Activated CD8-positive, alpha-beta memory T cell treated with anti-CD3 and anti-CD28 coated beads, Interleukin-2, amount 10 ng/mL, durations not matched to agents 7 days and 5 days (primary cell): ENCODE measurements around the gene HIF1AN. TPM values are rescaled to one million over a fixed set of nuclear protein-coding genes. Genes with fewer than 3 reads are reported as not detected.

Experiments used
- ATAC-seq: fragments of 150-1000 bp; cut with Tn5 transposase; one replicate; pipeline ENCODE4 v1.10.0; 2021; ENCODE audit warnings: moderate library complexity
- CTCF ChIA-PET: fragments of 350-600 bp; sonication (Branson Sonifier 250); formaldehyde crosslinking; loops from one replicate; lab custom pipeline; 2021; ENCODE audit warnings: antibody characterized with exemption; lab: Charles Lee
- DNase-seq: peaks from one replicate; pipeline ENCODE4 v3.0.0-alpha.2; 2020
- H3K27ac Mint-ChIP-seq: one replicate; pipeline ENCODE4 v1.8.0; 2021; ENCODE audit warnings: mild to moderate bottlenecking, mixed read lengths
- H3K27me3 Mint-ChIP-seq: one replicate; pipeline ENCODE4 v1.8.0; 2021; ENCODE audit warnings: mixed read lengths
- H3K36me3 Mint-ChIP-seq: one replicate; pipeline ENCODE4 v1.8.0; 2021; ENCODE audit warnings: mild to moderate bottlenecking, mixed read lengths
- H3K4me1 Mint-ChIP-seq: one replicate; pipeline ENCODE4 v1.8.0; 2021; ENCODE audit warnings: mixed read lengths
- H3K4me3 Mint-ChIP-seq: one replicate; pipeline ENCODE4 v1.8.0; 2021; ENCODE audit warnings: mild to moderate bottlenecking, moderate library complexity, mixed read lengths
- H3K9me3 Mint-ChIP-seq: one replicate; pipeline ENCODE4 v1.8.0; 2022; ENCODE audit warnings: low read depth, mixed read lengths
- total RNA-seq, 2 experiments: library from RNA; stranded (reverse); gene quantifications; one replicate each; pipeline ENCODE4 v1.2.3, GENCODE V29; 2021

The HIF1AN gene
- total RNA-seq, 2 experiments from 2014 or later = 49.2 to 53.6 TPM

DNA sequence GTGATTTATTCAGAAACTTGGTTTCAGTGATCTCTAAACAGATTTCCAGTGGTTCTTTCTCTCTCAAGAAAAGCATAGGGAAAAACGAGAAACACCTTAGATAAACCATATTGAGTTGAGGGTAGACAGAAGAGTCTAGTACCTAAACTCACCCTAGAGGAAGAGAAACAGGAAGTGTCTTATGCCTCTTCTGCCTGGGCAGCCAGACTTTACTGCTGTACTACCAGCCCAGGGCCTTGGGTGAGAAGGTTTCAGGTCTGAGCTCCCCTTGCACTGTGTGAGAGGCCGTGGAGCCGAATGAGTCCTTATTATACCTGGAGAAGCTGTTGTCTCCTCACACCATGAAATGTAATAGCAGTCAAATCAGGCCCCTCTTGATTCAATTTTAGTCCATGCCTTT is 18.2 kb downstream of the HIF1AN start:
- CTCF ChIA-PET = interaction anchor here (0.7 to 3.2 kb wide), 3 partner anchors 8 to 72 kb away, joined by 3 to 17 read pairs (median 3); no protein-coding TSS in a partner anchor
- DNase-seq (no peak), ATAC-seq (no peak)
- Mint-ChIP-seq H3K4me1 (peaks cover 6% of the 10 kb centered on the region), H3K4me3 (no peak overlapping the region), H3K9me3 (no peaks in the 10 kb centered on the region), H3K27me3 (no peaks in the 10 kb centered on the region), H3K27ac (no peak overlapping the region), H3K36me3 (peaks cover 8% of the 10 kb centered on the region)

DNA sequence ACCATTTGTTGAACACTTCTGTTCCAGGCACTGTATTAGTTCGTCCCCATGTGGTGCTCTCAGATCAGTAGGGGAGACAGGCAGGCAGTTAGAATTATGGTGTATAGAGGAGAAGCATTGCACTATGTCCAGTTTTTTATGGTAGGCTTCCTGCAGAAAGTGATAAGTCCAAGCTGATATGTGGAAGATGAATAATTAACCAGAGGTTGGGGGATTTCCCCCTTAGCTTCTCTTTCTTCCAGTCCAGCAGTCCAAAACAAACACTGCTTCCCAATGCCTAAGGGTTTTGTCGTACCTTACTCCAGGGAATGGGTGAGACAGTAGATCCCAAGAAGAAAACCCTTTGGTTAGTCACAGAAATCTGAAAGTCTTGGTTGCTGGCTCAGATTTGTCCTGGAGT is 19.2 kb downstream of the HIF1AN start:
- CTCF ChIA-PET = interaction anchor here (0.9 to 1.4 kb wide), 4 partner anchors 9 to 317 kb away, joined by 3 read pairs; no protein-coding TSS in a partner anchor
- DNase-seq (no peak), ATAC-seq (no peak)
- H3K36me3 Mint-ChIP-seq = peaks cover 4% of the 10 kb centered on the region
- H3K4me3 Mint-ChIP-seq = no peak overlapping the region
- H3K9me3 Mint-ChIP-seq = no peaks in the 10 kb centered on the region
- no peak overlapping the region for H3K27ac Mint-ChIP-seq
- H3K4me1 Mint-ChIP-seq = peaks cover 6% of the 10 kb centered on the region
- no peaks in the 10 kb centered on the region for H3K27me3 Mint-ChIP-seq

DNA sequence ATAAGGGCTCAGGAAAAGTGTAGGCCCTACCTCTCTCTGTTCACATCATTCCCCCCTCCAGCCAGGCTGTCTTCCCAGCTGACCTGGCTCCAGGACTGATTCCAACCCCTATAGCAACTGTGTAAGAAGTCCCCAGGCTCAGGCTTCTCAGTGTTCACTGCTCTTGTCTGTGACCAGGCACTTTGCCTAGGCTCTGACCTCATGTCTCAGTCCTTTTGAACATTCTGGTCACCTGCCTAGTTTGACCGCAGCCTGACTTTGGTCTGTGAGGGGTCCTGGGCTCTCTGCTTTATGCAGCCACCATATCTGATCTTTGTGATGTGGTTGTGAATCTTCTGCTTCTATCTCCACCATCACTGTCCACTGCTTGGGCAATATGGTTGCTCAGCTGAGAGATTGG is 24.5 kb downstream of the HIF1AN start:
- Mint-ChIP-seq H3K36me3 (peaks cover 4% of the 10 kb centered on the region), H3K27ac (no peak overlapping the region)

DNA sequence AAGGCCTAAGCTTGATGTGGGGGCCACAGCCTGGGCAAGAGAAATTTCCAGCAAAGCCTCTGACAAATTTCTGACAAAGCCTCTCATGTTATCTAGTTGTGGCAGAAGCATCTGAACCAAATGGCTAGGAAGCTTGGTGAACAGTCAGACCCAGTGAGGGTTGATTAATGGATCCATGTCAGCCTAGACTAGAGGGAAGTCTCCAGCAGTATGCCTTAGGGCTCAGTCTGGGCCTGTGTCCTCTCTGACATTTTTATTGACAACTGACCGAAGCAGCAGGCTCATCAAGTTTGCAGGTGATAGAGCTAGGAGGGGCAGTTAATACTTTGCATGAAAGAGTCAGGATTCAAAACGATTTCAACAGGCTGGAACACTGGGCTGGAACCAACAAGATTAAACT is 25.3 kb downstream of the HIF1AN start:
- H3K4me3 Mint-ChIP-seq = no peak overlapping the region

More for the DNA sequence above, 24.5 kb downstream of the HIF1AN start:
- CTCF ChIA-PET = interaction anchor here (0.6 to 6.1 kb wide), 4 partner anchors 23 to 312 kb away, joined by 3 to 50 read pairs (median 4); partner anchors contain the start of genes HIF1AN and PAX2
- Mint-ChIP-seq H3K4me1 (peaks cover 27% of the 10 kb centered on the region), H3K27me3 (peaks cover 33% of the 10 kb centered on the region), H3K4me3 (no peak overlapping the region), H3K9me3 (no peaks in the 10 kb centered on the region)
- DNase-seq = no peak
- no peak for ATAC-seq

GRCh38 chr10:100562008-100562672 is 26.4 kb downstream of the HIF1AN start:
- peaks cover 4% of the 10 kb centered on the region for H3K36me3 Mint-ChIP-seq
- H3K27ac Mint-ChIP-seq = no peak overlapping the region
- no peak overlapping the region for H3K4me3 Mint-ChIP-seq
- CTCF ChIA-PET = interaction anchor here (0.7 to 6.1 kb wide), 19 partner anchors 9 to 452 kb away, joined by 3 to 50 read pairs (median 3); partner anchors contain the start of genes HIF1AN and PAX2
- peaks cover 36% of the 10 kb centered on the region for H3K27me3 Mint-ChIP-seq
- peak; percentile 83 for DNase-seq
- peaks cover 21% of the 10 kb centered on the region for H3K4me1 Mint-ChIP-seq
- H3K9me3 Mint-ChIP-seq = no peaks in the 10 kb centered on the region
- ATAC-seq = peak; percentile 94

More for the DNA sequence above, 25.3 kb downstream of the HIF1AN start:
- DNase-seq = no peak
- H3K9me3 Mint-ChIP-seq = no peaks in the 10 kb centered on the region
- CTCF ChIA-PET = interaction anchor here (0.6 to 6.1 kb wide), 8 partner anchors 11 to 318 kb away, joined by 3 to 50 read pairs (median 4); partner anchors contain the start of genes HIF1AN and PAX2
- H3K27me3 Mint-ChIP-seq = peaks cover 36% of the 10 kb centered on the region
- H3K4me1 Mint-ChIP-seq = peaks cover 27% of the 10 kb centered on the region
- no peak for ATAC-seq
- no peak overlapping the region for H3K27ac Mint-ChIP-seq
- H3K36me3 Mint-ChIP-seq = peaks cover 4% of the 10 kb centered on the region

GRCh38 chr10:100565206-100565985 is 29.7 kb downstream of the HIF1AN start:
- peaks cover 36% of the 10 kb centered on the region for H3K27me3 Mint-ChIP-seq
- H3K4me3 Mint-ChIP-seq = no peak overlapping the region
- H3K27ac Mint-ChIP-seq = no peak overlapping the region
- DNase-seq = no peak
- peaks cover 21% of the 10 kb centered on the region for H3K4me1 Mint-ChIP-seq
- no peak for ATAC-seq
- H3K9me3 Mint-ChIP-seq = no peaks in the 10 kb centered on the region
- no peaks in the 10 kb centered on the region for H3K36me3 Mint-ChIP-seq
- CTCF ChIA-PET = interaction anchor here (6.1 kb wide), 1 partner anchor 177 kb away, joined by 50 read pairs; the partner anchor contains the start of gene PAX2

- Mint-ChIP-seq H3K4me1 (peaks cover 16% of the 10 kb centered on the region), H3K4me3 (no peak overlapping the region), H3K36me3 (no peaks in the 10 kb centered on the region), H3K9me3 (no peaks in the 10 kb centered on the region), H3K27ac (no peak overlapping the region), H3K27me3 (peaks cover 30% of the 10 kb centered on the region)
- ATAC-seq (no peak), DNase-seq (no peak)
- CTCF ChIA-PET = no interaction called here
Measured at GRCh38 chr10:100566561-100566960, 30.8 kb downstream of the HIF1AN start.

DNA sequence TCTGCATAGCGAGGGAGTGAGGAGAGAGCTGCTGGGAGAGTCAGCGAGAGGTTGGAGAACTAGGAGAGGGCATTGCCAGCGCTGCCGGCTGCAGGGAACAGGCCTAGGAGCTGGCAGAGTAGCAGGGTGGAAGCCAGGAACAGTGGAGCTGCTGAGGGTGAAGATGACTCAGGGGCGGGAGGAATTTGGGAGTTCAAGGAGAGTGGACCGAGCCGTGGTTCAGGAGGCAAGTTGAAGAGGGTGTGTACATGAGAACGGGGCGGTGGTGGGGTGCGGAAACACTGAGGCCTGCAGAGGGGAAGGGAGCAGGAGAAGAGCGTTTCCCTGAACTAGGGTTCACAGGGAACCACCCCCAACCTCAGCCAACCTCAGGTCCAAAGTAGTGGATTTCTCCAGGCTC is 31.5 kb downstream of the HIF1AN start:
- no peaks in the 10 kb centered on the region for H3K36me3 Mint-ChIP-seq
- CTCF ChIA-PET = interaction anchor here (1.6 kb wide), 1 partner anchor 449 kb away, joined by 3 read pairs; no protein-coding TSS in a partner anchor
- no peak overlapping the region for H3K4me3 Mint-ChIP-seq
- no peak overlapping the region for H3K27ac Mint-ChIP-seq
- DNase-seq = no peak
- ATAC-seq = no peak
- H3K4me1 Mint-ChIP-seq = peaks cover 9% of the 10 kb centered on the region
- H3K27me3 Mint-ChIP-seq = peaks cover 23% of the 10 kb centered on the region
- no peaks in the 10 kb centered on the region for H3K9me3 Mint-ChIP-seq

DNA sequence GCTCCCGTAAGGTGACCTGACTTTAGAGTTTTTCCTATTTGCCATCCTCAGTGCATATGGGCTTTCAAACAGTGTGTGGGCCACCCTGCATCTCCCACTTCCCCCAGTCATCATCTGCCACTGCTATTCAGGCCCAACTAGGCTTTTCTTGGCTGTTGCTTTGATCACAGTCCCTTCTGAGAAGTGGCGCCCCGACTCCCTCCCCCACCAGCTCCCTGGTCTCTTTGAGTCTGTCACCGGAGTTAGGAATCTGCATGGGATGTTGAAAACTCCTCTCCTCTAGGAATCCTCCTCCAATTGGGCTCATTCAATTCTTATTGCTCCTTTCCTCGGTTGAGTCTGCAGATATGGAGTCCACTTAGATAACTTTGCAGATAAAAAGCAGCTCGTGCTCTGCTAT is 32.1 kb downstream of the HIF1AN start:
- Mint-ChIP-seq H3K4me3 (no peak overlapping the region), H3K27me3 (peaks cover 19% of the 10 kb centered on the region), H3K4me1 (peaks cover 9% of the 10 kb centered on the region), H3K9me3 (no peaks in the 10 kb centered on the region), H3K36me3 (no peaks in the 10 kb centered on the region), H3K27ac (no peak overlapping the region)
- no peak for ATAC-seq
- CTCF ChIA-PET = interaction anchor here (0.7 to 1.6 kb wide), 2 partner anchors 176 to 449 kb away, joined by 3 read pairs; no protein-coding TSS in a partner anchor
- no peak for DNase-seq

DNA sequence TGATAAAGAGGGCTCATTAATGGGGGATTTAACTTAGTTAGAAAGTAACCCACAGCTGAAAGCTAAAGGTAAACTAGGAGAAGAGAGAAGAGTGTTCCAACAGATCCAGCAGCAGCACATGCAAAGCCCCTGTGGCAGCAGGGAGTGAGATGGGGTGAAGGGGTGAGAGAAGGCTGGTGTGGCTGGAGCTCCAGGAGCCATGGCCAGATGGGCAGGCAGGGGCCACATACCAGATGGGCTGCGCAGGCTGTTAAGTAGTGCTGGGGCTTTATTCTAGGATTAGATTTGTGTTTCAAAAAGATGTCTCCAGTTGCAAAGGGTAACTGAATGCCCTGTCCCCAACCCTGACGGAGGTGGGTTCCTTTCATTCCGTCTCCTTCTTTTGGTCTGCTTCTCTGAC is 33.2 kb downstream of the HIF1AN start:
- Mint-ChIP-seq H3K36me3 (no peaks in the 10 kb centered on the region), H3K27ac (no peak overlapping the region), H3K4me1 (peaks cover 9% of the 10 kb centered on the region), H3K4me3 (no peak overlapping the region), H3K9me3 (no peaks in the 10 kb centered on the region), H3K27me3 (peaks cover 15% of the 10 kb centered on the region)
- ATAC-seq (no peak), DNase-seq (no peak)
- CTCF ChIA-PET = interaction anchor here (1.4 to 1.6 kb wide), 2 partner anchors 9 to 448 kb away, joined by 3 to 4 read pairs; no protein-coding TSS in a partner anchor

DNA sequence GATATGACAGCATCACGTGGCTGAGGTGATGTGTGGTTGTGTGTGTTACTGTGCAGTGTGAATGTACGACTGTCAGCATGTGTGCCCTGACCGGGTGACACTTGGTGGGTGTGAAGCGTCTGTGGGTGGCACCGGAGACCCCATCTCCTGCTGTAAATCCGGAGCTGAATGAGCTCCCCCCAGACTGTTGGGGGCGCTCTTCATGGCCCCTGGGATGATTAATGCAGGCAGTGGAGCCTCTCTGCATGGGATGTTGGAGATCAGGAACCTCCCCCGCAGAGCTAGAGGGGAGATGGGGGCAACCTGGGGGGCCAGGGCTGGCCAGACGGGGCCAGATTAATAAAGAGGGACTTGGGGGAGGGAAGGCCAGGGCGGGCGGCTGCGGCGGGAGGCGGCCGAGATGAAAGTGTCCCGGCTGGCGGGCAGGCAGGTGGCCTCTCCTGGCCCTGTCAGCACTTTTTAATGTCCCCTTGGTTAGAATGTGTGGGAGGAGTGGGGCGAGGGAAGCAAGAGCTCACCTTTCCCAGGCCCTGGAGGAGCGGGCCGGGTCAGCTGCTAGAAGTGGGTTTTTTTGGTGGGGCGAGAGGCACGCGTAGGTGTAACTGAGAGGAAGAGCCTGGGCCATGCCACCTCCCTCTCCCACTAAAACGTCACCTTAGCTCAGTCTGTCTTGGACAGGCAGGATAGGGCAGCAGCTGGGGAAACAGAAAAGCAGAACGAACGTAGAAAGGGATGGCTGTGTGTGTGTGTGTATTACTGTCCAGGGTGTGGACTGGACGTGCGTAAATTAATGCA is 34.1 kb downstream of the HIF1AN start:
- ATAC-seq (no peak), DNase-seq (no peak)
- no peak overlapping the region for H3K27ac Mint-ChIP-seq
- no peaks in the 10 kb centered on the region for H3K9me3 Mint-ChIP-seq
- no peak overlapping the region for H3K4me3 Mint-ChIP-seq
- CTCF ChIA-PET = interaction anchor here (1.4 kb wide), 1 partner anchor 8 kb away, joined by 4 read pairs; no protein-coding TSS in a partner anchor
- H3K27me3 Mint-ChIP-seq = peaks cover 14% of the 10 kb centered on the region
- H3K4me1 Mint-ChIP-seq = peaks cover 3% of the 10 kb centered on the region
- H3K36me3 Mint-ChIP-seq = no peaks in the 10 kb centered on the region

- Mint-ChIP-seq H3K27ac (no peak overlapping the region), H3K27me3 (peaks cover 11% of the 10 kb centered on the region), H3K4me1 (no peaks in the 10 kb centered on the region), H3K36me3 (no peaks in the 10 kb centered on the region), H3K4me3 (no peak overlapping the region), H3K9me3 (no peaks in the 10 kb centered on the region)
- ATAC-seq (no peak), DNase-seq (no peak)
- CTCF ChIA-PET = interaction anchor here (0.7 kb wide), 1 partner anchor 8 kb away, joined by 3 read pairs; no protein-coding TSS in a partner anchor
Measured at GRCh38 chr10:100570506-100570905, 34.8 kb downstream of the HIF1AN start.
